ENCODE data around the gene HSD17B1.
"Not testable (repeated sequence)": the region's sequence is repeated elsewhere in the genome, so short reads cannot be mapped to it uniquely, and the experiment has no call there.

The HSD17B1 gene

GRCh38 chr17:42552736-42553135, at the start of gene HSD17B1:
Gene HSD17B1, plus strand, starts transcription at chr17:42552923. Its CDS starts 11 bp downstream, at chr17:42552934.
- DNase-seq = not testable (repeated sequence)

GRCh38 chr17:42502926-42503325, 49.8 kb upstream of the HSD17B1 start:
- no peak for DNase-seq

- no peak for DNase-seq
Measured at GRCh38 chr17:42507671-42508070, 45.1 kb upstream of the HSD17B1 start.

GRCh38 chr17:42508426-42509165, 44.1 kb upstream of the HSD17B1 start:
- no peak for DNase-seq

- DNase-seq = no peak
Measured at GRCh38 chr17:42509409-42509808, 43.3 kb upstream of the HSD17B1 start.

- DNase-seq = no peak
Measured at GRCh38 chr17:42509841-42510240, 42.9 kb upstream of the HSD17B1 start.

- DNase-seq = no peak
Measured at GRCh38 chr17:42512246-42512645, 40.5 kb upstream of the HSD17B1 start.

- DNase-seq = no peak
Measured at GRCh38 chr17:42512733-42513251, 39.9 kb upstream of the HSD17B1 start.

GRCh38 chr17:42513686-42514085, 39.0 kb upstream of the HSD17B1 start:
- DNase-seq = no peak

- no peak for DNase-seq
Measured at GRCh38 chr17:42514279-42514678, 38.4 kb upstream of the HSD17B1 start.

GRCh38 chr17:42514867-42515266, 37.9 kb upstream of the HSD17B1 start:
- DNase-seq = no peak

- DNase-seq = peak in 1 of 2 experiments; percentile 61
Measured at GRCh38 chr17:42517516-42517915, 35.2 kb upstream of the HSD17B1 start.

- DNase-seq = no peak
Measured at GRCh38 chr17:42518046-42518754, 34.5 kb upstream of the HSD17B1 start.

GRCh38 chr17:42518755-42519545, 33.8 kb upstream of the HSD17B1 start:
- no peak for DNase-seq

- DNase-seq = no peak
Measured at GRCh38 chr17:42519546-42520491, 32.9 kb upstream of the HSD17B1 start.

- DNase-seq = no peak
Measured at GRCh38 chr17:42520540-42520951, 32.2 kb upstream of the HSD17B1 start.

- DNase-seq = no peak
Measured at GRCh38 chr17:42521036-42521435, 31.7 kb upstream of the HSD17B1 start.

GRCh38 chr17:42521666-42522262, 31.0 kb upstream of the HSD17B1 start:
- DNase-seq = no peak

- no peak for DNase-seq
Measured at GRCh38 chr17:42522263-42522790, 30.4 kb upstream of the HSD17B1 start.

GRCh38 chr17:42522798-42523278, 29.9 kb upstream of the HSD17B1 start:
- no peak for DNase-seq

GRCh38 chr17:42525221-42525620, 27.5 kb upstream of the HSD17B1 start:
- DNase-seq = no peak

Data from NCI-H1930 (cell line).